ENCODE results near the gene SMYD3. TPM values are rescaled to one million over a fixed set of nuclear protein-coding genes. Genes with fewer than 3 reads are reported as not detected.

SMYD3 gene
- total and polyA plus RNA-seq, 2 donors (not counting 3 experiments of a cell fraction or from before 2014, with no cell fraction given), result 16.0 to 32.1 TPM

DNA sequence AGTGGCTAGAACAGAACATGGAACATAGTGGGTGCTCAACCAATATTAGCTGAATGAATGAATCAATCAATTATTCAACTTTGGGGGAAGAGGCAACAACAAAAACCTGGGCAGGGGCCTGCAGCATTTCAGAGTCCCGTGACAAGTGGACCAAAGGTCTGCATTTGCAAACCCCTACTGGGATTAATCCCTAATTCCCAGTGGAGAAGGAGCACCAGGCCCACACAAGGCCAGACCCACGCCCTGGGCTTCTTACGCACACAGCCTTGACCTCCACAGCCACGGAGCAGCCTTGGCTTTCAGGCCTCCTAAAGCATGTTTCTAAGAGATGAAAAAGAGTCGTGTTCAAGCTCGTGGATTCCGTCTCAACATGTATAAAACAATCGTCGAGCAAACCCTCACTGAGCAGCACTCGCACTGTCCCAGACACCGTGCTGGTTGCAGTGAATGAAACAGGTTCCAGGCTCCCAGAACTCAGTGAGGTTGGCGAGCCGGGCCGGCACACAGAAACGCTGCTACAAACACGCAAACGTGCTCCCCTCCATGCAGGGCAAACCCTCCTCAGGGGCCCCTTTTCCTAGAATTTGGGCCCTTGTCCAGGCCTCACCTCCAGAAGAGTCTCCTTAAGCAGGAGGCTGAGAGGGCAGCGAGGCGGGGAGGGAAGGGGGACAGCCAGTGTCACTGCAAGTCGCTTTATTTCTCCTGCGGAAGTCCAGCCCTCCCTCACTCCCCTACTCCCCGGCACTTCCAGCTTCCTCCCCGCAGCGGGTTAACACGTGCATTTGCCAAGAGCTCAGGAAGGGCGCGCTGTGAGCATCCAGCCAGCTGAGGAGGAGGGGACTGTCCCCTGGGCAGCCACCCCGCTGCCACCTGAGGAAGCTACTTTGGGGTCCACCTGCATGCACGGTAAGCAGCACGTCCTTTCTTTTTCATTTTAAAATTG lies 795.8 kb downstream of the SMYD3 start:
- no peak for TF ChIP-seq JUN (IDR thresholded peaks at IDR 0.05; ENCODE audit: borderline replicate concordance, insufficient read depth, insufficient read length, low read depth)
- no peak for TF ChIP-seq POLR2A (IDR thresholded peaks at IDR 0.05; ENCODE audit: low read depth, low read length)
- TF ChIP-seq POLR2AphosphoS5 (IDR thresholded peaks at IDR 0.05; ENCODE audit: insufficient read depth, low read depth, low read length), result no peak
- TF ChIP-seq FOS (IDR thresholded peaks at IDR 0.05; ENCODE audit: borderline replicate concordance, insufficient read depth, low read length), result no peak
- TF ChIP-seq GATA2 (IDR thresholded peaks at IDR 0.05; ENCODE audit: insufficient read depth, insufficient read length, low read depth, low read length), result no peak
- TF ChIP-seq MYC (IDR thresholded peaks at IDR 0.05; ENCODE audit: low read depth, low read length), result no peak
- no peak for TF ChIP-seq EZH2 (IDR thresholded peaks at IDR 0.05; ENCODE audit: borderline replicate concordance, low read depth, low read length, severe bottlenecking)
- no peak for TF ChIP-seq CTCF (IDR thresholded peaks at IDR 0.05; ENCODE audit: extremely low read depth in 1 of 2, insufficient read depth in 1 of 2, low read depth in 1 of 2, low read length in 2 of 2)
- intact Hi-C loops (cut with micrococcal nuclease) (no loop called here), dilution Hi-C loops (cut with MboI; ENCODE audit: extremely low pct_ligation_motif_present, low sequenced_read_pairs) (no loop called here)
- no peaks in the 10 kb centered on the region for H3K27me3 ChIP-seq (ENCODE audit: control insufficient read depth in 2 of 2, insufficient read depth in 2 of 2, low read length in 2 of 2)
- H3K79me2 ChIP-seq (ENCODE audit: control insufficient read depth, insufficient read depth, low read length), result no peaks in the 10 kb centered on the region
- H3K9ac ChIP-seq (replicated peaks; ENCODE audit: extremely low read depth, insufficient read depth, low read length), result no peak overlapping the region
- no peak overlapping the region for H2AFZ ChIP-seq (ENCODE audit: low read depth, low read length)
- BruUV-seq (replicated peaks), result no TSS peak
- CTCF ChIA-PET, result no interaction called here
- no peaks in the 10 kb centered on the region for H4K20me1 ChIP-seq (replicated peaks; ENCODE audit: control insufficient read depth, extremely low read depth, insufficient read depth, low read length)
- H3K4me3 ChIP-seq (replicated peaks in 1 of 3; ENCODE audit: insufficient read depth in 1 of 3, low read depth in 1 of 3, low read length in 3 of 3), result no peak overlapping the region
- no peak for DNase-seq (ENCODE audit: low read depth, low spot score)
- no peak overlapping the region for H3K4me2 ChIP-seq (ENCODE audit: insufficient read depth, low read length)
- H3K9me3 ChIP-seq (replicated peaks; ENCODE audit: control insufficient read depth, insufficient read depth, low read length), result no peaks in the 10 kb centered on the region
- no peak for FAIRE-seq
- no peaks in the 10 kb centered on the region for H3K36me3 ChIP-seq (ENCODE audit: control insufficient read depth in 2 of 2, extremely low read depth in 1 of 2, insufficient read depth in 2 of 2, low read length in 2 of 2)
- no peaks in the 10 kb centered on the region for H3K4me1 ChIP-seq (ENCODE audit: control insufficient read depth, extremely low read depth, insufficient read depth, low read length)
- no peaks in the 10 kb centered on the region for H3K9me1 ChIP-seq (replicated peaks; ENCODE audit: control insufficient read depth, extremely low read depth, insufficient read depth, low read length)
- POLR2A ChIA-PET, result no interaction called here
- no peak overlapping the region for H3K27ac ChIP-seq (ENCODE audit: insufficient read depth, low read depth, low read length)
